GM18909 (cell line): ENCODE results near the gene LGALS9B.
"Not testable (repeated sequence)": the region's sequence is repeated elsewhere in the genome, so short reads cannot be mapped to it uniquely, and the experiment has no call there.

Experiments used
- ATAC-seq: cut with Tn5 transposase; IDR thresholded peaks from one replicate; pipeline ENCODE4 v1.9.1; 2021; ENCODE audit warnings: mild to moderate bottlenecking; ENCODE audit not compliant: unreplicated experiment, poor library complexity

LGALS9B gene

GRCh38 chr17:20418838-20419237 is 48.5 kb downstream of the LGALS9B start:
- not testable (repeated sequence) for ATAC-seq

- ATAC-seq, result not testable (repeated sequence)
Measured at GRCh38 chr17:20417492-20418080, 49.8 kb downstream of the LGALS9B start.

- not testable (repeated sequence) for ATAC-seq
Measured at GRCh38 chr17:20416381-20416911, 50.9 kb downstream of the LGALS9B start.

GRCh38 chr17:20415479-20415878 is 51.9 kb downstream of the LGALS9B start:
- ATAC-seq, result not testable (repeated sequence)

- ATAC-seq, result not testable (repeated sequence)
Measured at GRCh38 chr17:20401306-20402022, 65.9 kb downstream of the LGALS9B start.

GRCh38 chr17:20400559-20401305 is 66.6 kb downstream of the LGALS9B start:
- not testable (repeated sequence) for ATAC-seq
